Nephron progenitor cell (in vitro differentiated cells): Measurements from ENCODE around the gene LIFR.

Source experiments
- DNase-seq: peaks from one replicate; pipeline ENCODE4 v3.0.0; 2021
- H3K27ac Mint-ChIP-seq: 2 replicates; pipeline ENCODE4 v1.8.0; 2021; ENCODE audit warnings: mild to moderate bottlenecking, moderate library complexity, mixed read lengths
- H3K27me3 Mint-ChIP-seq: 2 replicates; pipeline ENCODE4 v1.8.0; 2021; ENCODE audit warnings: mild to moderate bottlenecking, low read depth, mixed read lengths; ENCODE audit not compliant: poor library complexity
- H3K36me3 Mint-ChIP-seq: 2 replicates; pipeline ENCODE4 v1.8.0; 2021; ENCODE audit warnings: low read depth, mixed read lengths
- H3K4me1 Mint-ChIP-seq: 2 replicates; pipeline ENCODE4 v1.8.0; 2021; ENCODE audit warnings: mixed read lengths
- H3K4me3 Mint-ChIP-seq: 2 replicates; pipeline ENCODE4 v1.8.0; 2021; ENCODE audit warnings: mild to moderate bottlenecking, moderate library complexity, mixed read lengths
- H3K9me3 Mint-ChIP-seq: 2 replicates; pipeline ENCODE4 v1.8.0; 2021; ENCODE audit warnings: mild to moderate bottlenecking, moderate library complexity, mixed read lengths
- CTCF ChIP-seq: fragments of 200-600 bp; sonication (generic); IDR thresholded peaks from 2 replicates; pipeline ENCODE4 v1.5.0; 2021; ENCODE audit warnings: antibody characterized with exemption

The LIFR gene

GRCh38 chr5:38473008-38473407 is 83.4 kb downstream of the LIFR start:
- no peaks in the 10 kb centered on the region for H3K36me3 Mint-ChIP-seq

DNA sequence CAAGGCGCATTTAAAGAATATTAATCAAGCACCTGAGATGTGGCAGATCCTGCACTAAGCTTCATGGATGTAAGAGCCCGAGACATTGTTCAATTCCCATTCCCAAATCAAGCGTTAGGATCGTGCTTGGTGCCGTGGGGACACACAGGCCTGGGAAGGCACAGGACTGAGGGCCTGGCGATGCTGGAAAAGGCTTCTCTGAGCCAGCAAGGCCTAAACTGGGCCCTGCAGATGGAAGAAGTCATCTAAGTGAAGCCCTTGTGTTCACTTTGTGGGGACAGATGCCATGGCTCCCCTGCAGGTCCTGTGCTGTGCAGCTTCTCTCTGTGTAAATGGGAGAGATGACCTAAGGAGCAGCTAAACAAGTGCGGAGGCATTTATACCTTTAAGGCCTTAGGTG is 83.9 kb downstream of the LIFR start:
- H3K27me3 Mint-ChIP-seq, result peaks cover 7% of the 10 kb centered on the region
- H3K9me3 Mint-ChIP-seq, result no peaks in the 10 kb centered on the region
- no peak overlapping the region for H3K4me3 Mint-ChIP-seq
- DNase-seq, result no peak
- no peak for TF ChIP-seq CTCF
- H3K4me1 Mint-ChIP-seq, result peaks cover 30% of the 10 kb centered on the region
- H3K27ac Mint-ChIP-seq, result peak overlapping the region; percentile 9
- H3K36me3 Mint-ChIP-seq, result no peaks in the 10 kb centered on the region

More at GRCh38 chr5:38473008-38473407, 83.4 kb downstream of the LIFR start:
- Mint-ChIP-seq H3K27ac (peak overlapping the region; percentile 9), H3K27me3 (peaks cover 7% of the 10 kb centered on the region), H3K9me3 (no peaks in the 10 kb centered on the region), H3K4me3 (no peak overlapping the region), H3K4me1 (peaks cover 26% of the 10 kb centered on the region)
- no peak for DNase-seq
- TF ChIP-seq CTCF, result no peak

GRCh38 chr5:38471709-38472108 is 84.7 kb downstream of the LIFR start:
- H3K4me1 Mint-ChIP-seq, result peaks cover 33% of the 10 kb centered on the region
- no peaks in the 10 kb centered on the region for H3K9me3 Mint-ChIP-seq
- H3K27ac Mint-ChIP-seq, result no peak overlapping the region
- no peak for DNase-seq
- no peaks in the 10 kb centered on the region for H3K36me3 Mint-ChIP-seq
- H3K4me3 Mint-ChIP-seq, result no peak overlapping the region
- H3K27me3 Mint-ChIP-seq, result peaks cover 8% of the 10 kb centered on the region
- TF ChIP-seq CTCF, result no peak

DNA sequence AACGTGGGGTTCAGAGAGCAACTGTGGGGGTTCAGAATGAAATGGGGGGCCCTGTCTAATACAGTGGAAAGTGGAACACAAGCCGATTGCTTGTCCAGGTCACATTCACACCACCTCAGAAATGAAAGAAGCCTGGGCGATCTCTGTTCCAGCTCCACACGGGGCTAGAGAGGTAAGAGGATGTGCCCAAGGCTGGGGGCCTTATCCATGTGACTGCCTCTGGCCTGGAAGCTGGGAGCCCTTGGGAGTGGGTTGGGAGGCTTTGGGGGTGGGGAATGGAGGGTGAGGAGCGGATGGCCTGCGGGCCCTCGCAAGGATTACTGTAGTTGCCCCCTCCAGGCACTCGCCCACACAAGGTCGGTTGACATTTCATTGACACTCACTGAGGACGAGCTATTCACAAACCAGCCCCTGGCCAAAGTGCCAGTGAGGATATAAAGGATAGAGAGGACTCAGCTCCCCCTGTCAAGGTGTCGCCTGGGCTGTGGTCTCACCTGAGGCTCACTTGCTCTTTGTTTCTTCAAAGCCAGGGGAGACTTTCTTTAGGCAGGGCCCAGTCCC is 86.7 kb downstream of the LIFR start:
- H3K36me3 Mint-ChIP-seq, result no peaks in the 10 kb centered on the region
- TF ChIP-seq CTCF, result no peak
- H3K4me3 Mint-ChIP-seq, result no peak overlapping the region
- H3K9me3 Mint-ChIP-seq, result no peaks in the 10 kb centered on the region
- H3K27me3 Mint-ChIP-seq, result peaks cover 9% of the 10 kb centered on the region
- DNase-seq, result no peak
- H3K4me1 Mint-ChIP-seq, result peaks cover 33% of the 10 kb centered on the region
- no peak overlapping the region for H3K27ac Mint-ChIP-seq

GRCh38 chr5:38468978-38469706 is 87.3 kb downstream of the LIFR start:
- H3K27me3 Mint-ChIP-seq, result peaks cover 9% of the 10 kb centered on the region
- peaks cover 33% of the 10 kb centered on the region for H3K4me1 Mint-ChIP-seq
- H3K36me3 Mint-ChIP-seq, result no peaks in the 10 kb centered on the region
- DNase-seq, result no peak
- H3K4me3 Mint-ChIP-seq, result no peak overlapping the region
- no peaks in the 10 kb centered on the region for H3K9me3 Mint-ChIP-seq
- no peak for TF ChIP-seq CTCF
- peak overlapping the region; percentile 15 for H3K27ac Mint-ChIP-seq

GRCh38 chr5:38468202-38468673 is 88.2 kb downstream of the LIFR start:
- Mint-ChIP-seq H3K4me3 (no peak overlapping the region), H3K9me3 (no peaks in the 10 kb centered on the region), H3K27ac (peak overlapping the region; percentile 48), H3K27me3 (peaks cover 9% of the 10 kb centered on the region), H3K36me3 (no peaks in the 10 kb centered on the region), H3K4me1 (peaks cover 31% of the 10 kb centered on the region)
- no peak for TF ChIP-seq CTCF
- no peak for DNase-seq
